Fibroblast of villous mesenchyme (primary cell): ENCODE measurements around the gene PCED1B. TPM values are rescaled to one million over a fixed set of nuclear protein-coding genes. Genes with fewer than 3 reads are reported as not detected.

Experiments
- DNase-seq: peaks from one replicate; pipeline ENCODE4 v3.0.0-alpha.2; 2010; ENCODE audit warnings: low read depth
- H3K4me3 ChIP-seq: 2 replicates; pipeline ENCODE4 v1.5.1; 2011; ENCODE audit warnings: low read depth, mild to moderate bottlenecking, low read length
- CTCF ChIP-seq: IDR thresholded peaks from 2 replicates; pipeline ENCODE4 v1.5.1; 2012; ENCODE audit warnings: low read depth, mild to moderate bottlenecking, low read length; ENCODE audit not compliant: insufficient read depth
- total RNA-seq: library from RNA; depleted of rRNA; stranded (reverse); fragments of >200 nt; gene quantifications from 2 replicates; pipeline ENCODE4 v1.2.3, GENCODE V29; 2012

PCED1B gene
- total RNA-seq, 1 donor, result 1.7 TPM

- no peak for DNase-seq
- TF ChIP-seq CTCF, result no peak
- no peak overlapping the region for H3K4me3 ChIP-seq
These were observed 190.5 kb downstream of the PCED1B start for GRCh38 chr12:47269916-47270315.

GRCh38 chr12:47270782-47271664 is 191.6 kb downstream of the PCED1B start:
- no peak for TF ChIP-seq CTCF
- H3K4me3 ChIP-seq, result no peak overlapping the region

DNA sequence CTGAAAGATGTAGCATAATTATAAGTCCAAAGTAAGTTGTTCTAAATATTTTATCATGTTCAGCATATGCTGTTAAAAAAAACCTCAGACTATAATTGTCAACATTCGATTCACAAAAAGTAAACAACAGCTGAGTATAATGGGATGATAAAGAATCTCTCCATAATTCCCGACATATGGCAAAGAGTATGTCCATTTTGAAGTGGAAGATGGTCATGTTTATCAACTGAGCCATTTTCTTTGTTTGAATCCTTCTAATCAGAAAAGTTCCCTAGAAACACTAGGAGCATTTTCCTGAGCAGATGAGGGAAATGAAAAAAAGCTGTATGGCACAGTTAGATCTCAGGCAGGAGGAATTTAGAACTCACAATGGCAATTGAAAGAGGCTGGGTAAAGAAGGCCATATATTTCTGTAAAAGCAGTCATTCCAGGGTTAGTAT is 192.4 kb downstream of the PCED1B start:
- no peak overlapping the region for H3K4me3 ChIP-seq
- no peak for DNase-seq
- no peak for TF ChIP-seq CTCF

More at GRCh38 chr12:47270782-47271664, 191.6 kb downstream of the PCED1B start:
- peak; percentile 74 for DNase-seq

- H3K4me3 ChIP-seq, result no peak overlapping the region
- TF ChIP-seq CTCF, result no peak
- no peak for DNase-seq
These were observed 193.2 kb downstream of the PCED1B start for GRCh38 chr12:47272412-47273190.

- no peak overlapping the region for H3K4me3 ChIP-seq
- no peak for TF ChIP-seq CTCF
- no peak for DNase-seq
These were observed 193.8 kb downstream of the PCED1B start for GRCh38 chr12:47273191-47273626.

- no peak for DNase-seq
- H3K4me3 ChIP-seq, result no peak overlapping the region
- no peak for TF ChIP-seq CTCF
These were observed 195.3 kb downstream of the PCED1B start for GRCh38 chr12:47274760-47275159.
